ENCODE measurements around the gene KRTAP9-3. TPM values are rescaled to one million over a fixed set of nuclear protein-coding genes. Genes with fewer than 3 reads are reported as not detected.
"Not testable (repeated sequence)": the region's sequence is repeated elsewhere in the genome, so short reads cannot be mapped to it uniquely, and the experiment has no call there.

The KRTAP9-3 gene
- total RNA-seq, 1 donor from 2014 or later, result not detected

GRCh38 chr17:41258406-41258805 is 26.2 kb downstream of the KRTAP9-3 start:
- peaks cover 19% of the 10 kb centered on the region for H3K27me3 Mint-ChIP-seq (ENCODE audit: insufficient read depth)
- intact Hi-C loops (cut with micrococcal nuclease), result no loop called here
- no peak for DNase-seq (ENCODE audit: low spot score)
- H3K9me3 Mint-ChIP-seq, result no peaks in the 10 kb centered on the region
- no peak overlapping the region for H3K27ac Mint-ChIP-seq
- H3K36me3 Mint-ChIP-seq (ENCODE audit: low read depth), result no peaks in the 10 kb centered on the region
- no peaks in the 10 kb centered on the region for H3K4me1 Mint-ChIP-seq (ENCODE audit: low read depth)
- no peak overlapping the region for H3K4me3 Mint-ChIP-seq

- no peak for DNase-seq (ENCODE audit: low spot score)
- H3K27me3 Mint-ChIP-seq (ENCODE audit: insufficient read depth), result peaks cover 11% of the 10 kb centered on the region
- H3K27ac Mint-ChIP-seq, result no peak overlapping the region
- intact Hi-C loops (cut with micrococcal nuclease), result no loop called here
- H3K4me3 Mint-ChIP-seq, result no peak overlapping the region
- no peaks in the 10 kb centered on the region for H3K36me3 Mint-ChIP-seq (ENCODE audit: low read depth)
- no peaks in the 10 kb centered on the region for H3K9me3 Mint-ChIP-seq
- no peaks in the 10 kb centered on the region for H3K4me1 Mint-ChIP-seq (ENCODE audit: low read depth)
Measured at GRCh38 chr17:41263212-41263611, 31.0 kb downstream of the KRTAP9-3 start.

- Mint-ChIP-seq H3K4me3 (no peak overlapping the region), H3K4me1 (ENCODE audit: low read depth) (no peaks in the 10 kb centered on the region), H3K27ac (no peak overlapping the region), H3K36me3 (ENCODE audit: low read depth) (no peaks in the 10 kb centered on the region), H3K27me3 (ENCODE audit: insufficient read depth) (peaks cover 5% of the 10 kb centered on the region), H3K9me3 (no peaks in the 10 kb centered on the region)
- intact Hi-C loops (cut with micrococcal nuclease), result no loop called here
- no peak for DNase-seq (ENCODE audit: low spot score)
Measured at GRCh38 chr17:41264599-41264998, 32.4 kb downstream of the KRTAP9-3 start.

GRCh38 chr17:41265078-41265477 is 32.8 kb downstream of the KRTAP9-3 start, which contains the start of gene KRTAP9-6:
Gene KRTAP9-6, plus strand, starts transcription at chr17:41265378. Its CDS starts 0 bp downstream, at chr17:41265378.
- no peaks in the 10 kb centered on the region for H3K4me1 Mint-ChIP-seq (ENCODE audit: low read depth)
- no peak for DNase-seq (ENCODE audit: low spot score)

GRCh38 chr17:41267711-41268110 is 35.5 kb downstream of the KRTAP9-3 start:
- H3K9me3 Mint-ChIP-seq, result no peaks in the 10 kb centered on the region
- H3K4me1 Mint-ChIP-seq (ENCODE audit: low read depth), result no peaks in the 10 kb centered on the region
- H3K27ac Mint-ChIP-seq, result no peak overlapping the region
- no peak overlapping the region for H3K4me3 Mint-ChIP-seq
- no peaks in the 10 kb centered on the region for H3K27me3 Mint-ChIP-seq (ENCODE audit: insufficient read depth)
- no peaks in the 10 kb centered on the region for H3K36me3 Mint-ChIP-seq (ENCODE audit: low read depth)
- no peak for DNase-seq (ENCODE audit: low spot score)
- intact Hi-C loops (cut with micrococcal nuclease), result no loop called here

More at GRCh38 chr17:41265078-41265477, 32.8 kb downstream of the KRTAP9-3 start, which contains the start of gene KRTAP9-6:
- H3K4me3 Mint-ChIP-seq, result no peak within 1 kb of the TSS
- H3K9me3 Mint-ChIP-seq, result no peaks in the 10 kb centered on the region
- intact Hi-C loops (cut with micrococcal nuclease), result no loop called here
- H3K36me3 Mint-ChIP-seq (ENCODE audit: low read depth), result no peaks in the 10 kb centered on the region
- H3K27ac Mint-ChIP-seq, result no peak within 1 kb of the TSS
- H3K27me3 Mint-ChIP-seq (ENCODE audit: insufficient read depth), result peaks cover 5% of the 10 kb centered on the region

- H3K4me3 Mint-ChIP-seq; H3K9me3 Mint-ChIP-seq; H3K27me3 Mint-ChIP-seq (ENCODE audit: insufficient read depth); DNase-seq (ENCODE audit: low spot score); intact Hi-C loops (cut with micrococcal nuclease); H3K27ac Mint-ChIP-seq; H3K4me1 Mint-ChIP-seq (ENCODE audit: low read depth); H3K36me3 Mint-ChIP-seq (ENCODE audit: low read depth): not testable (repeated sequence)
Measured at GRCh38 chr17:41271323-41271722, 39.1 kb downstream of the KRTAP9-3 start.

- DNase-seq (ENCODE audit: low spot score), result no peak
- H3K27me3 Mint-ChIP-seq (ENCODE audit: insufficient read depth), result peaks cover 3% of the 10 kb centered on the region
- no peak overlapping the region for H3K4me3 Mint-ChIP-seq
- no peaks in the 10 kb centered on the region for H3K36me3 Mint-ChIP-seq (ENCODE audit: low read depth)
- no peak overlapping the region for H3K27ac Mint-ChIP-seq
- intact Hi-C loops (cut with micrococcal nuclease), result no loop called here
- H3K9me3 Mint-ChIP-seq, result no peaks in the 10 kb centered on the region
- H3K4me1 Mint-ChIP-seq (ENCODE audit: low read depth), result no peaks in the 10 kb centered on the region
Measured at GRCh38 chr17:41271858-41272257, 39.6 kb downstream of the KRTAP9-3 start.

- H3K4me3 Mint-ChIP-seq; H3K27me3 Mint-ChIP-seq (ENCODE audit: insufficient read depth); H3K4me1 Mint-ChIP-seq (ENCODE audit: low read depth); H3K36me3 Mint-ChIP-seq (ENCODE audit: low read depth); intact Hi-C loops (cut with micrococcal nuclease); H3K27ac Mint-ChIP-seq; DNase-seq (ENCODE audit: low spot score); H3K9me3 Mint-ChIP-seq: not testable (repeated sequence)
Measured at GRCh38 chr17:41275648-41276190, 43.5 kb downstream of the KRTAP9-3 start, which contains the start of gene KRTAP9-7. Gene KRTAP9-7, plus strand, starts transcription at chr17:41275698. Its CDS starts 0 bp downstream, at chr17:41275698.

GRCh38 chr17:41278176-41278955 is 46.1 kb downstream of the KRTAP9-3 start:
- Mint-ChIP-seq H3K4me1 (ENCODE audit: low read depth) (no peaks in the 10 kb centered on the region), H3K27ac (no peak overlapping the region), H3K9me3 (no peaks in the 10 kb centered on the region), H3K27me3 (ENCODE audit: insufficient read depth) (peaks cover 8% of the 10 kb centered on the region), H3K4me3 (no peak overlapping the region), H3K36me3 (ENCODE audit: low read depth) (no peaks in the 10 kb centered on the region)
- intact Hi-C loops (cut with micrococcal nuclease), result no loop called here
- DNase-seq (ENCODE audit: low spot score), result no peak

Other genes starting within 250 kb of the KRTAP9-3 start
- not detected in 2 replicates for gene KRT40, start 248.1 kb upstream of the KRTAP9-3 start, total RNA-seq
- gene KRTAP3-3, start 238.3 kb upstream of the KRTAP9-3 start, total RNA-seq, result not detected in 2 replicates
- not detected in 2 replicates for gene KRTAP3-2, start 232.5 kb upstream of the KRTAP9-3 start, total RNA-seq
- not detected in 2 replicates for gene KRTAP3-1, start 223.3 kb upstream of the KRTAP9-3 start, total RNA-seq
- not detected in 2 replicates for gene KRTAP1-5, start 205.2 kb upstream of the KRTAP9-3 start, total RNA-seq
- gene KRTAP1-4, start 202.3 kb upstream of the KRTAP9-3 start, total RNA-seq, result not detected in 2 replicates
- gene KRTAP1-3, start 197.6 kb upstream of the KRTAP9-3 start, total RNA-seq, result not detected in 2 replicates
- not detected in 2 replicates for gene KRTAP1-1, start 191.0 kb upstream of the KRTAP9-3 start, total RNA-seq
- not detected in 2 replicates for gene KRTAP2-1, start 185.1 kb upstream of the KRTAP9-3 start, total RNA-seq
- gene KRTAP2-2, start 177.2 kb upstream of the KRTAP9-3 start, total RNA-seq, result not detected in 2 replicates
- not detected in 2 replicates for gene KRTAP2-3, start 172.3 kb upstream of the KRTAP9-3 start, total RNA-seq
- not detected in 2 replicates for gene KRTAP2-4, start 166.6 kb upstream of the KRTAP9-3 start, total RNA-seq
- not detected in 2 replicates for gene KRTAP4-7, start 148.3 kb upstream of the KRTAP9-3 start, total RNA-seq
- not detected in 2 replicates for gene KRTAP4-8, start 134.3 kb upstream of the KRTAP9-3 start, total RNA-seq
- not detected in 2 replicates for gene KRTAP4-16, start 130.2 kb upstream of the KRTAP9-3 start, total RNA-seq
- gene KRTAP4-9, start 127.1 kb upstream of the KRTAP9-3 start, total RNA-seq, result not detected in 2 replicates
- gene KRTAP4-11, start 114.1 kb upstream of the KRTAP9-3 start, total RNA-seq, result not detected in 2 replicates
- not detected in 2 replicates for gene KRTAP4-12, start 108.3 kb upstream of the KRTAP9-3 start, total RNA-seq
- not detected in 2 replicates for gene KRTAP4-6, start 91.9 kb upstream of the KRTAP9-3 start, total RNA-seq
- gene KRTAP4-5, start 82.6 kb upstream of the KRTAP9-3 start, total RNA-seq, result not detected in 2 replicates
- not detected in 2 replicates for gene KRTAP4-4, start 71.7 kb upstream of the KRTAP9-3 start, total RNA-seq
- gene KRTAP4-3, start 64.2 kb upstream of the KRTAP9-3 start, total RNA-seq, result not detected in 2 replicates
- gene KRTAP4-2, start 54.2 kb upstream of the KRTAP9-3 start, total RNA-seq, result not detected in 2 replicates
- gene KRTAP4-1, start 47.5 kb upstream of the KRTAP9-3 start, total RNA-seq, result not detected in 2 replicates
- gene KRTAP9-1, start 42.6 kb upstream of the KRTAP9-3 start, total RNA-seq, result not detected in 2 replicates
- gene KRTAP9-2, start 5.8 kb upstream of the KRTAP9-3 start, total RNA-seq, result not detected in 2 replicates
- not detected in 2 replicates for gene KRTAP9-8, start 5.5 kb downstream of the KRTAP9-3 start, total RNA-seq
- not detected in 2 replicates for gene KRTAP9-4, start 17.2 kb downstream of the KRTAP9-3 start, total RNA-seq
- not detected in 2 replicates for gene KRTAP9-9, start 22.9 kb downstream of the KRTAP9-3 start, total RNA-seq
- gene KRTAP9-6, start 32.9 kb downstream of the KRTAP9-3 start, total RNA-seq, result not detected in 2 replicates
- gene KRTAP9-7, start 43.2 kb downstream of the KRTAP9-3 start, total RNA-seq, result not detected in 2 replicates
- gene KRTAP29-1, start 70.4 kb downstream of the KRTAP9-3 start, total RNA-seq, result not detected in 2 replicates
- gene KRTAP16-1, start 76.9 kb downstream of the KRTAP9-3 start, total RNA-seq, result not detected in 2 replicates
- gene KRTAP17-1, start 83.3 kb downstream of the KRTAP9-3 start, total RNA-seq, result not detected in 2 replicates
- gene KRT33A, start 118.4 kb downstream of the KRTAP9-3 start, total RNA-seq, result not detected in 2 replicates
- gene KRT33B, start 137.4 kb downstream of the KRTAP9-3 start, total RNA-seq, result not detected in 2 replicates
- gene KRT34, start 149.9 kb downstream of the KRTAP9-3 start, total RNA-seq, result not detected in 2 replicates
- gene KRT31, start 165.2 kb downstream of the KRTAP9-3 start, total RNA-seq, result not detected in 2 replicates
- gene KRT37, start 192.1 kb downstream of the KRTAP9-3 start, total RNA-seq, result not detected in 2 replicates
- not detected in 2 replicates for gene KRT38, start 208.5 kb downstream of the KRTAP9-3 start, total RNA-seq
- gene KRT32, start 234.9 kb downstream of the KRTAP9-3 start, total RNA-seq, result not detected in 2 replicates
- gene KRT35, start 248.7 kb downstream of the KRTAP9-3 start, total RNA-seq, result not detected in 2 replicates